Esophagus squamous epithelium (tissue), 5 donors: ENCODE measurements around the gene PLEKHJ1. TPM values are rescaled to one million over a fixed set of nuclear protein-coding genes. Genes with fewer than 3 reads are reported as not detected.

Source experiments
- DNase-seq: peaks from one replicate; lab custom pipeline; 2025; lab: John Stamatoyannopoulos, UW
- H3K27ac ChIP-seq, 4 donors: fragments of 200-600 bp; sonication (generic); one replicate each; pipeline ENCODE4 v1.5.1; 2016 to 2019; ENCODE audit warnings: mild to moderate bottlenecking in 1 of 4
- H3K27me3 ChIP-seq, 4 donors: fragments of 200-600 bp; sonication (generic); 1 replicate in 3 of 4; 2 replicates in 1 of 4; pipeline versions ENCODE4 v1.5.1 to v1.6.0; 2017 to 2021; ENCODE audit warnings: antibody characterized with exemption in 1 of 4
- H3K36me3 ChIP-seq, 3 donors: fragments of 200-600 bp; sonication (generic); one replicate each; pipeline ENCODE4 v1.5.1; 2016 to 2019
- H3K4me1 ChIP-seq, 3 donors: fragments of 200-600 bp; sonication (generic); one replicate each; pipeline ENCODE4 v1.5.1; 2017 to 2019
- H3K4me3 ChIP-seq, 4 donors: fragments of 200-600 bp; sonication (generic); 1 replicate in 3 of 4; 2 replicates in 1 of 4; pipeline ENCODE4 v1.5.1; 2016 to 2019; ENCODE audit warnings: mild to moderate bottlenecking in 2 of 4, moderate library complexity in 1 of 4
- H3K9me3 ChIP-seq, 3 donors: fragments of 200-600 bp; sonication (generic); one replicate each; pipeline ENCODE4 v1.5.1; 2016 to 2019
- POLR2A ChIP-seq, 4 donors: fragments of 450-650 bp; IDR thresholded peaks; one replicate each; pipeline ENCODE4 v1.6.1; 2017; ENCODE audit warnings: antibody characterized with exemption in 4 of 4, mild to moderate bottlenecking in 4 of 4, moderate library complexity in 3 of 4
- WGBS, 2 donors: methylation state at CpG; one replicate each; pipeline ENCODE4 v1.1.5; 2018; 5-methylcytosine and 5-hydroxymethylcytosine counted together
- intact Hi-C: fragments of 100-400 bp; cut with DNase I; formaldehyde crosslinking; loops from one replicate; pipeline ENCODE4 v1.15.0; 2022
- total RNA-seq, 4 donors: library from RNA; depleted of rRNA; stranded (reverse); fragments of >200 nt; gene quantifications; one replicate each; pipeline ENCODE4 v1.1.0, GENCODE V29; 2016
- TF ChIP-seq, protein P1 (sequence below), 6 experiments: fragments of 450-650 bp in 4 of 6; fragments of 200-600 bp in 2 of 6; sonication (generic) in 2 of 6; IDR thresholded peaks; one replicate each; pipeline ENCODE4 v1.5.1; 2016 to 2019; ENCODE audit warnings: antibody characterized with exemption in 6 of 6, mild to moderate bottlenecking in 4 of 6, moderate library complexity in 4 of 6
- donor health status: DM: yes; HTN: yes; CAD: no.

PLEKHJ1 gene
- total RNA-seq, 4 donors from 2014 or later: 44.8 to 56.5 (median 48.8) TPM

GRCh38 chr19:2230807-2231533 lies 5.2 kb downstream of the PLEKHJ1 start:
- intact Hi-C loops: loop anchor here (10.0 kb wide), 1 partner anchor 76 kb away; the partner anchor contains the start of gene AP3D1
- DNase-seq: no peak
- H3K27ac ChIP-seq: peak overlapping the region in 1 of 4 donors; percentile 13
- H3K36me3 ChIP-seq: peaks cover 21 to 90% (median 40%) of the 10 kb centered on the region in 3 donors
- no peak overlapping the region for H3K4me3 ChIP-seq
- H3K27me3 ChIP-seq: no peaks in the 10 kb centered on the region
- WGBS, 2 donors: 48 to 59% methylated on average over 3 to 4 of the region's 12 CpGs
- no peak for TF ChIP-seq POLR2A (IDR thresholded peaks at IDR 0.05)
- TF ChIP-seq, protein P1, sequence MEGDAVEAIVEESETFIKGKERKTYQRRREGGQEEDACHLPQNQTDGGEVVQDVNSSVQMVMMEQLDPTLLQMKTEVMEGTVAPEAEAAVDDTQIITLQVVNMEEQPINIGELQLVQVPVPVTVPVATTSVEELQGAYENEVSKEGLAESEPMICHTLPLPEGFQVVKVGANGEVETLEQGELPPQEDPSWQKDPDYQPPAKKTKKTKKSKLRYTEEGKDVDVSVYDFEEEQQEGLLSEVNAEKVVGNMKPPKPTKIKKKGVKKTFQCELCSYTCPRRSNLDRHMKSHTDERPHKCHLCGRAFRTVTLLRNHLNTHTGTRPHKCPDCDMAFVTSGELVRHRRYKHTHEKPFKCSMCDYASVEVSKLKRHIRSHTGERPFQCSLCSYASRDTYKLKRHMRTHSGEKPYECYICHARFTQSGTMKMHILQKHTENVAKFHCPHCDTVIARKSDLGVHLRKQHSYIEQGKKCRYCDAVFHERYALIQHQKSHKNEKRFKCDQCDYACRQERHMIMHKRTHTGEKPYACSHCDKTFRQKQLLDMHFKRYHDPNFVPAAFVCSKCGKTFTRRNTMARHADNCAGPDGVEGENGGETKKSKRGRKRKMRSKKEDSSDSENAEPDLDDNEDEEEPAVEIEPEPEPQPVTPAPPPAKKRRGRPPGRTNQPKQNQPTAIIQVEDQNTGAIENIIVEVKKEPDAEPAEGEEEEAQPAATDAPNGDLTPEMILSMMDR (IDR thresholded peaks at IDR 0.05): no peak
- no peaks in the 10 kb centered on the region for H3K9me3 ChIP-seq
- peaks cover 6 to 77% (median 19%) of the 10 kb centered on the region in 3 donors for H3K4me1 ChIP-seq

- WGBS, 2 donors: 75 to 86% methylated on average over 28 to 39 of the region's 43 CpGs
- no peak overlapping the region for H3K4me3 ChIP-seq
- intact Hi-C loops: loop anchor here (10.0 kb wide), 1 partner anchor 75 kb away; the partner anchor contains the start of gene AP3D1
- no peaks in the 10 kb centered on the region for H3K27me3 ChIP-seq
- H3K27ac ChIP-seq: no peak overlapping the region
- H3K9me3 ChIP-seq: no peaks in the 10 kb centered on the region
- H3K4me1 ChIP-seq: peaks cover 4 to 71% (median 16%) of the 10 kb centered on the region in 3 donors
- TF ChIP-seq, protein P1 (IDR thresholded peaks at IDR 0.05): no peak
- no peak for TF ChIP-seq POLR2A (IDR thresholded peaks at IDR 0.05)
- peaks cover 29 to 99% (median 49%) of the 10 kb centered on the region in 3 donors for H3K36me3 ChIP-seq
- no peak for DNase-seq
Observed at GRCh38 chr19:2230033-2230531, 6.0 kb downstream of the PLEKHJ1 start.

- H3K4me3 ChIP-seq: no peak overlapping the region
- DNase-seq: no peak
- H3K27me3 ChIP-seq: no peaks in the 10 kb centered on the region
- H3K36me3 ChIP-seq: peaks cover 35 to 100% (median 55%) of the 10 kb centered on the region in 3 donors
- H3K27ac ChIP-seq: no peak overlapping the region
- 92 to 96% methylated on average over 12 to 20 of the region's 45 CpGs for WGBS, 2 donors
- no peaks in the 10 kb centered on the region for H3K9me3 ChIP-seq
- H3K4me1 ChIP-seq: peaks cover 0 to 64% (median 8%) of the 10 kb centered on the region in 3 donors
- TF ChIP-seq POLR2A (IDR thresholded peaks at IDR 0.05): no peak
- TF ChIP-seq, protein P1 (IDR thresholded peaks at IDR 0.05): no peak
- intact Hi-C loops: loop anchor here (10.0 kb wide), 1 partner anchor 75 kb away; the partner anchor contains the start of gene AP3D1
Observed at GRCh38 chr19:2229103-2230032, 6.8 kb downstream of the PLEKHJ1 start.

DNA sequence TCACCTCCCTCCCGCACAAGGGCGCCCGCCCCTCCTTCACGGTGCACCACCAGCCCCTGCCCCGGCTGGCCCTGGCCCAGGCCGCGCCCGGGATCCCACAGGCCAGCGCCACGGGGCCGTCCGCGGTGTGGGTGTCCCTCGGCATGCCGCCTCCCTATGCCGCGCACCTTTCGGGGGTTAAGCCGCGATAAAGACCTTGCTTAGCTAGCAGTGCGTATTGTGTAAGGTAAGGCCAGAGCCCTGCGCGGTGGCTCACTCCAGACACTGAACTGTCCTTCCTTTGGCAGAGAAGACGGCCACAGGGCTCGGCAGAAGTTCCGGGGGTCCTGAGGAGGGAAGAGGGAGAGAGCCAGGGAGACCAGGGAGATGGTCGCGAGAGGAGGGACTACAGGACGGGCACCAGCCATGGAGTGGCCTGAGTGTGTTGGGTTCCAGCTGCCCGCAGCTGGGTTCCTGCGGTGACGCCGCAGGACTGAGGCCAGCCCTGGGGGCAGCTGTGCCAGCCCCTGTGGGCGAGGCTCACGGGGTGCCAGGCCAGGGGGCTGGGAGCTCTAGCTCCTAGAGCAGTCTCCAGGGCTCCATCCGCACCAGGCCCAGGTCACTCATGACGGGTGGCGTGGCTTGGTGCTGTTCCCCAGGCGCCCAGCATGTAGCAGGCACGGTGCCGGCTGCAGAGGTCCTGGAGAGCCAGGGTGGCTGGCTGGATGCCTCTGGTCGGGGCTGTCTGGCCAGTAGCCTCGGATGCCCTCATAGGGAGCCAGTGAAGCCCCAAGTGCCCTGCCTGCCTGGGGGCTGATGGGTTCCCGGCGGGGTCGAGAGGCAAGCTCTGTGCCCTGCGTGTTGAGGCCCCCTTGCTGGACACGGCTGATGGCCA lies 7.7 kb downstream of the PLEKHJ1 start:
- WGBS, 2 donors: 88 to 92% methylated on average over 12 to 27 of the region's 48 CpGs
- intact Hi-C loops: no loop called here
- H3K27ac ChIP-seq: peak overlapping the region in 2 of 4 donors; percentile 11 to 34
- no peaks in the 10 kb centered on the region for H3K27me3 ChIP-seq
- TF ChIP-seq POLR2A (IDR thresholded peaks at IDR 0.05): no peak
- TF ChIP-seq, protein P1 (IDR thresholded peaks at IDR 0.05): no peak
- H3K4me1 ChIP-seq: peaks cover 0 to 54% (median 4%) of the 10 kb centered on the region in 3 donors
- peaks cover 35 to 100% (median 55%) of the 10 kb centered on the region in 3 donors for H3K36me3 ChIP-seq
- no peaks in the 10 kb centered on the region for H3K9me3 ChIP-seq
- H3K4me3 ChIP-seq: no peak overlapping the region
- DNase-seq: no peak
